GM12864 (cell line): ENCODE measurements around the gene NDUFS6.

Experiments
- DNase-seq: peaks from one replicate; pipeline ENCODE4 v3.0.0-alpha.2; 2011; ENCODE audit warnings: low read depth
- H3K4me3 ChIP-seq: 2 replicates; pipeline ENCODE4 v1.5.1; 2011; ENCODE audit warnings: mild to moderate bottlenecking, low read depth, low read length, control low read depth
- TF ChIP-seq, protein P1 (sequence below): IDR thresholded peaks from 2 replicates; pipeline ENCODE4 v1.5.1; 2011; ENCODE audit warnings: low read depth, mild to moderate bottlenecking, moderate library complexity, low read length, control low read depth, inconsistent platforms; ENCODE audit errors: missing control alignments

NDUFS6 gene

DNA sequence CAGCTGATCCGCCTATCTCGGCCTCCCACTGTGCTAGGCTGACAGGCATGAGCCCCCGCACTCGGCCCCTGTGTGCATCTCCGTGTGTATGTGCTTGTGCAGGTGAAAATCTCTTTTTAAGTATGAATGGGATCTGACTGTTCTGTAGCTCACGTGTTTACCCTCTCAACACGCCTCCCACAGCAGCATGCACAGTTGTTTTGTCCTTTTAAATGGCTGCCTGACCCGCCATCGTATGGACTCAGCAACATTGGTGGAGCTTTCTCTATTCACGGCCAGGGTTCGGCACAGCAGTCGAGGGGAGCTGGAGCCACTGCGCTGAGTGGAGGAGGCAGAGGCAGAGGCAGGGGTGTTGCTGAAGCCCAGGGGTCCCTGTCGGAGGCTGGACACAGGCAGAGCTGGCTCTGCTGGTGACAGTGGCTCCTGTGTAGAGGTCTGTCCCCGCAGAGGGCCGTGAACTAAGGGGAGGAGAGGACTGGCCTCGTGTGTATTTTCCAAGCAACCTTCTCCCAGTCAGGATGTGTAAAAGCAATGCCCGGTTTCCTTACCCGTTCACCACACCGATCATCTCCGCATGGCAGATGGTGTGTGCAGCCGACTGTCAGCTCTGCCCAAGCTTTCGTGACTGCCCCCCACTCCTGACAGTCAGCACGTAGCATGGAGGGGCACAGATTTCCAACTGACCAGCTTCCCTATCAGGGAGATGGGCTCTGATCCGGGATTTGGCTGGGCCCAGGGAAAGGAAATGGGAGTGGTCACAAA, 38.9 kb upstream of the NDUFS6 start:
- TF ChIP-seq, protein P1, sequence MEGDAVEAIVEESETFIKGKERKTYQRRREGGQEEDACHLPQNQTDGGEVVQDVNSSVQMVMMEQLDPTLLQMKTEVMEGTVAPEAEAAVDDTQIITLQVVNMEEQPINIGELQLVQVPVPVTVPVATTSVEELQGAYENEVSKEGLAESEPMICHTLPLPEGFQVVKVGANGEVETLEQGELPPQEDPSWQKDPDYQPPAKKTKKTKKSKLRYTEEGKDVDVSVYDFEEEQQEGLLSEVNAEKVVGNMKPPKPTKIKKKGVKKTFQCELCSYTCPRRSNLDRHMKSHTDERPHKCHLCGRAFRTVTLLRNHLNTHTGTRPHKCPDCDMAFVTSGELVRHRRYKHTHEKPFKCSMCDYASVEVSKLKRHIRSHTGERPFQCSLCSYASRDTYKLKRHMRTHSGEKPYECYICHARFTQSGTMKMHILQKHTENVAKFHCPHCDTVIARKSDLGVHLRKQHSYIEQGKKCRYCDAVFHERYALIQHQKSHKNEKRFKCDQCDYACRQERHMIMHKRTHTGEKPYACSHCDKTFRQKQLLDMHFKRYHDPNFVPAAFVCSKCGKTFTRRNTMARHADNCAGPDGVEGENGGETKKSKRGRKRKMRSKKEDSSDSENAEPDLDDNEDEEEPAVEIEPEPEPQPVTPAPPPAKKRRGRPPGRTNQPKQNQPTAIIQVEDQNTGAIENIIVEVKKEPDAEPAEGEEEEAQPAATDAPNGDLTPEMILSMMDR = no peak
- H3K4me3 ChIP-seq = no peak overlapping the region
- DNase-seq = no peak

DNA sequence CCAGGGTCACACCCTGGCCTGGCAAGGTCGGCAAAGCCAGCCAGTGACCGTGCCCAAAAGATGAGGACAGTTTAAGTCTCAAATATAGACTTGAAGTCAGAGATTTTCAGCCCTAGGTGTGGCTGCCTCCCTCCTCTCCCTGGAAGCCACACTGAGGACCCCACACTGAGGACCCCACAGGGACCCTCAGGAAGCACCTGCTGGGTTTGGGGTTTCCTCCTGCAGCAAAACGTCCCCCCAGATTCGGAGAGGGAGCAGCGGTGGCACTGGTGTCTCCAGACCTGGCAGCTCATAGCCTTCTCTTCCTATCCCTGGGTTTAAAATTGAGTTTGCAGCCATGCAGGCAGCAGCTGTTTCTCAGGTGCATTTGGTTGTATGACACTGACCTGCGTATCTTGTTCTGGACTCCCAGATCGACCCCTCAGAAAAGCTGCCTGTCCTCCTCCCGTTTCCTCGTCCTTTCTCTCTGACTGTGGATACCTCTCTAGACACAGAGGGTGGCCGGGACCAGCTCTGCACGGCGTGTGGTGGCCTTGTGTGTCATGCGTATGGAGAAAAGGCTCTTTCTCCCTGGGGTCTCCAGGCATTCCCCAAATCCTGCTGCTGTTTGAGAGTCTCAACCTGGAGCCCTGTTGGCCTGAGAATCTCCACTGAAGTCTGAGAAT, 38.2 kb upstream of the NDUFS6 start:
- no peak for DNase-seq
- TF ChIP-seq, protein P1 = no peak
- H3K4me3 ChIP-seq = no peak overlapping the region

DNA sequence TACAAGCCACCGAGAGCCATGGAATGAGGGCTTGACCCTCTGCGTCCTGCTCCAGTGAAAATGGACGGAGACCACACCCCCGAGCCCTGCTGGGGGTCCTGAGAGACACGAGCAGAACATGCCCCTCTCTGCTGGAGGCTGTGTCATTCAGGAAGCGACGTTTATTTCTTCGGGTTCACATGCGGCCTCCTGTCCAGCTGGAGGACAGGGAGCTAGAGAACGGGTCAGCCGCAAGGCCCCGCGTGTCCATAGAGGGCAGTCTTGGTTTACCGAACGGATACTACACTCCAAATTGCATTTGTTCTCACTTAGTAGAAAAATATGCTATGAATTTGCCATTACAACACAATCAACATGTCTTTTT, 37.7 kb upstream of the NDUFS6 start:
- TF ChIP-seq, protein P1 = peak; percentile 73
- DNase-seq = no peak

DNA sequence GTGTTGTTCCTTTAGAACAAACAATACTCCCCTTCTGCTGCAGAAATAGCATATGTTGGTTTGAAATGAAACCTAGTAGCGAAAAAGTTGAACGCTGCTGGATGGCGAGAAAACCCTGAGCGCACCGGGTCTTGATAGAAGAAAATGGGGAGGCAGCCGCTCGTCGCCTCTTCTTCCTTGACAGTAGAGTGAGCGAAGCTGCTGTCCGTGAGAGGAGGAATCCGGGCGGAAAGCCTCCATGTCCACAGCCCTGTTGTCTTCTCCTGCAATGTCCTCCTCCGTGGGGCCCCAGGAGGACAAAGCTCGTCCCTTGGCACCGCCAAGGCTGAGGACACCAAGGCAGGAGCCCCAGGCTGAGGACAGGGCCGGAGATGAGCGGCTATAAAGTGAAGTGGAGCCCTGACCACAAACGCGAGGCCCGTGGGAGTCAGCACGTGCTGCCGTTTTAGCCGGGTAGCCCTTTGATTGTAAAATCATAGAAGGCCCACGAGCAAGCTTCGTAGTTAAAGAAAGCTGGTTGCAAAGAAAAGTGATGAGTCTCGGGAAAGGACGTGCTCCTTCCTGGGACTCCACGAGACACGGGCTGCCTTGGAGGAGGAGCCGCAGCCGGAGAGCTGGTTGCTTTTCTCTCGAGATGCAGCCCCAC, 37.1 kb upstream of the NDUFS6 start:
- TF ChIP-seq, protein P1 = no peak
- no peak overlapping the region for H3K4me3 ChIP-seq
- no peak for DNase-seq

More for the DNA sequence above, 37.7 kb upstream of the NDUFS6 start:
- no peak overlapping the region for H3K4me3 ChIP-seq

DNA sequence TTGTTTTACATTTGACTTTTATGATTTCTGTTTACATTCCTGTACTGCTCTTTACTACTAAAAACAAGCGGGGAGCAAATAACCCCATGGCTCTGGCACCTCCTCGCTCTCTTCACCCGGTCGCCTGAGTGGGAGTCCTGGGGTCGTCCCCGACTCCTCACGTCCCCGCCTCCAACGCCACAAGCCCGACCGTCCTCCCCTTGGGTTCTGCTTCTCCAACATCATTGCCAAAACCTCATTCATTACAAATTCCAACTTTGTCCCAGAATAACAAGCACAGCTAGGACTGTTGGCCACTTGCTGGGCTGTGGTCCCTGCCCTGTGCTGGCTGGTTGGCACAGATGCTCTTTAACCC, 36.6 kb upstream of the NDUFS6 start:
- TF ChIP-seq, protein P1 = no peak
- H3K4me3 ChIP-seq = no peak overlapping the region
- DNase-seq = no peak

DNA sequence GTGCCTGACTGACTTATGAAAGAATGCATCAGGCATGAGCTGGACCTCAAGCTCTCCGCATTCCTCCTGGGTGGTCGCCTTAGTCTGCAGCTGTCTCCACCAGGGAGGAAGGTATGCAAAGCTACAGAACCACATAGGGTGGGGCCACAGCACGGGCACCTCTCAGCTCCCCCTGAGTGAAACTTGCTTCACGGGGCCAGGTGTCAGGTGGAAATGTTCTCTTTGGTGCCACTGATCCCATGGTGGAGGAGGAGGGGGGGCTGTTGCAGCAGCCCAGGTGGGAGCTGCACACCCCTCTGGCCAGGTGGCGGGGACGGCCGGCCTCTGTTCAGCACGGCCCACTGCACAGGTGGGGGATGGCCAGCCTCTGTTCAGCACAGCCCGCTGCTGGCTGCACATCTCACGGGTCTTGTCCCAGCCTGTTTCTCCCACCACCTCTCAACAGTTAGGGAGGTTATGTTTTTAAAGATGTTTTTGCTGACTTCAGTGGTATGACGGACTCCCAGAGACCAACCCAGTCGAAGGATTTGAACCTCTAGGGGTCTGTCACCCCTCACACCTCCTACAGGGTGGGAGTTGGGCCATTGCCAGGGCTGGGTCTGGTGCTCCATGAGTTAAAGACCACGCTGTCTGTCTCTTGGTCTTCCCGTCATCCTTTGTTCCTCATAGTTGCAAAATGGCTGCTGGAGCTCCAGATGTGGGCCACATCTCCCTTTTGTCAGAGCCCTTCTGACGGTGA, 35.9 kb upstream of the NDUFS6 start:
- TF ChIP-seq, protein P1 = no peak
- no peak overlapping the region for H3K4me3 ChIP-seq
- DNase-seq = peak; percentile 56
